ENCODE measurements around the gene HDLBP.

GRCh38 chr2:241330616-241330981, 15.1 kb upstream of the HDLBP start:
- TF ChIP-seq POLR2AphosphoS5 (IDR thresholded peaks at IDR 0.05; ENCODE audit: low read depth, low read length): no peak
- TF ChIP-seq TAF1 (IDR thresholded peaks at IDR 0.05; ENCODE audit: borderline replicate concordance, insufficient read depth, low read length): no peak

Measured in PFSK-1 (cell line).